ENCODE results near the gene AP1M1.

DNA sequence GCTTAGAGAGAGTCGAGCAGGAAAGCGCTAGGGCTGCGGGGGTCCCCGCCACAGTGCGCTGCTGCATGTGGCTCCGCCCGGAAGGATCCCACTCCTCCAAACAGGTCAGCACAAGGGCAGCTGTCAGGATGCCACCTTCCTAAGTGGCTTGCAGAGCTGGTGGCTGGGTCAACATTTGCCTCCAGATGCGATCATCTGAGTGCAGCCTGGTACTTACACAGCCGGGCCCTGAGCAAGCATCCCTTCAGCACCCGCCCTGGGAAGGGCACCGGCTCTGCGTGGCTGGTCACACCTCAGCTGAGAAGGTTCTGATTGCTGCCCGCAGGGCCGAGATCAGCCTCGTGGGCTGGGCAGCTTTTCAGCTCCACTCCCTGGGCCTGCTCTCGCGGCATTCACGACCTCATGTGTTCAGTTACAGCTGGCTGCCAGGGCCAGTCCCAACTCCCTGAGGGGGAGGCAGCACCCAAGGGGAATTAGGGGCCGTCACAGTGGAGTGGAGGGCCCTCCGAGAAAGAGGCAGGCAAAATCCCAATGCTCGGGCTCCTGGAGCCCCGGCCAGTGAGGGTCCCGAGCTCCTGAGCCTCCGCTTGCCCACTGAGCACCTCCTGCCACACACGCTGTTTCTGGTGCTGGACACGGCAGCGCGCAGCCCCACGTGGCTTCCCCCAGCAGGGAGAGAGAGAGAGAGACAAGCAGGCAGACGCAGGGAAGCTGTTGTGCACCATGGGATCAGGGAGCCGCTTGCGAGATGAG lies 26.8 kb downstream of the AP1M1 start:
- no peak for TF ChIP-seq YY1 (IDR thresholded peaks at IDR 0.05; ENCODE audit: low read depth)
- TF ChIP-seq TEAD4 (IDR thresholded peaks at IDR 0.05): no peak
- TF ChIP-seq CREB1 (IDR thresholded peaks at IDR 0.05; ENCODE audit: low read depth): no peak
- TF ChIP-seq CEBPB (IDR thresholded peaks at IDR 0.05): no peak
- TF ChIP-seq, protein P1, sequence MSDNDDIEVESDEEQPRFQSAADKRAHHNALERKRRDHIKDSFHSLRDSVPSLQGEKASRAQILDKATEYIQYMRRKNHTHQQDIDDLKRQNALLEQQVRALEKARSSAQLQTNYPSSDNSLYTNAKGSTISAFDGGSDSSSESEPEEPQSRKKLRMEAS (IDR thresholded peaks at IDR 0.05): no peak
- TF ChIP-seq, protein P2, sequence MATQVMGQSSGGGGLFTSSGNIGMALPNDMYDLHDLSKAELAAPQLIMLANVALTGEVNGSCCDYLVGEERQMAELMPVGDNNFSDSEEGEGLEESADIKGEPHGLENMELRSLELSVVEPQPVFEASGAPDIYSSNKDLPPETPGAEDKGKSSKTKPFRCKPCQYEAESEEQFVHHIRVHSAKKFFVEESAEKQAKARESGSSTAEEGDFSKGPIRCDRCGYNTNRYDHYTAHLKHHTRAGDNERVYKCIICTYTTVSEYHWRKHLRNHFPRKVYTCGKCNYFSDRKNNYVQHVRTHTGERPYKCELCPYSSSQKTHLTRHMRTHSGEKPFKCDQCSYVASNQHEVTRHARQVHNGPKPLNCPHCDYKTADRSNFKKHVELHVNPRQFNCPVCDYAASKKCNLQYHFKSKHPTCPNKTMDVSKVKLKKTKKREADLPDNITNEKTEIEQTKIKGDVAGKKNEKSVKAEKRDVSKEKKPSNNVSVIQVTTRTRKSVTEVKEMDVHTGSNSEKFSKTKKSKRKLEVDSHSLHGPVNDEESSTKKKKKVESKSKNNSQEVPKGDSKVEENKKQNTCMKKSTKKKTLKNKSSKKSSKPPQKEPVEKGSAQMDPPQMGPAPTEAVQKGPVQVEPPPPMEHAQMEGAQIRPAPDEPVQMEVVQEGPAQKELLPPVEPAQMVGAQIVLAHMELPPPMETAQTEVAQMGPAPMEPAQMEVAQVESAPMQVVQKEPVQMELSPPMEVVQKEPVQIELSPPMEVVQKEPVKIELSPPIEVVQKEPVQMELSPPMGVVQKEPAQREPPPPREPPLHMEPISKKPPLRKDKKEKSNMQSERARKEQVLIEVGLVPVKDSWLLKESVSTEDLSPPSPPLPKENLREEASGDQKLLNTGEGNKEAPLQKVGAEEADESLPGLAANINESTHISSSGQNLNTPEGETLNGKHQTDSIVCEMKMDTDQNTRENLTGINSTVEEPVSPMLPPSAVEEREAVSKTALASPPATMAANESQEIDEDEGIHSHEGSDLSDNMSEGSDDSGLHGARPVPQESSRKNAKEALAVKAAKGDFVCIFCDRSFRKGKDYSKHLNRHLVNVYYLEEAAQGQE (IDR thresholded peaks at IDR 0.05; ENCODE audit: low read depth): no peak
- no peak for TF ChIP-seq FOXM1 (IDR thresholded peaks at IDR 0.05; ENCODE audit: borderline replicate concordance, low read depth)
- no peak for TF ChIP-seq RAD21 (IDR thresholded peaks at IDR 0.05; ENCODE audit: low read depth)
- TF ChIP-seq, protein P3, sequence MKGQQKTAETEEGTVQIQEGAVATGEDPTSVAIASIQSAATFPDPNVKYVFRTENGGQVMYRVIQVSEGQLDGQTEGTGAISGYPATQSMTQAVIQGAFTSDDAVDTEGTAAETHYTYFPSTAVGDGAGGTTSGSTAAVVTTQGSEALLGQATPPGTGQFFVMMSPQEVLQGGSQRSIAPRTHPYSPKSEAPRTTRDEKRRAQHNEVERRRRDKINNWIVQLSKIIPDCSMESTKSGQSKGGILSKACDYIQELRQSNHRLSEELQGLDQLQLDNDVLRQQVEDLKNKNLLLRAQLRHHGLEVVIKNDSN (IDR thresholded peaks at IDR 0.05): no peak
- no peak for TF ChIP-seq EP300 (IDR thresholded peaks at IDR 0.05; ENCODE audit: borderline replicate concordance)

Data from Ishikawa (cell line).